Measurements from ENCODE around the gene TMEM121B. TPM values are rescaled to one million over a fixed set of nuclear protein-coding genes. Genes with fewer than 3 reads are reported as not detected.
A peak's percentile ranks its signal among the peaks of the same experiment; 100 is the strongest.

TMEM121B gene
- total RNA-seq, 5 donors from 2014 or later (not counting 1 experiment from before 2014, with no cell fraction given): 0.13 to 0.19 (median 0.15) TPM; not detected in 2

- ChIA-PET POLR2A (no interaction called here), CTCF (interaction anchor here in 1 of 2 donors (0.5 kb wide), 1 partner anchor 76 kb away, joined by 6 read pairs; no protein-coding TSS in a partner anchor)
- peak overlapping the region; percentile 34 for H3K27ac ChIP-seq (ENCODE audit: low read length)
- Mint-ChIP-seq H3K9me3 (no peaks in the 10 kb centered on the region), H3K4me1 (peaks cover 49 to 55% (median 49%) of the 10 kb centered on the region in 3 donors), H3K27me3 (no peaks in the 10 kb centered on the region), H3K4me3 (peak overlapping the region; percentile 93 to 96 (median 93)), H3K27ac (peak overlapping the region; percentile 98), H3K36me3 (no peaks in the 10 kb centered on the region)
- H3K9me3 ChIP-seq: no peaks in the 10 kb centered on the region
- peaks cover 30 to 56% of the 10 kb centered on the region in 2 experiments for H3K4me1 ChIP-seq (ENCODE audit: control insufficient read depth in 1 of 2, extremely low read depth in 1 of 2, insufficient read depth in 2 of 2, low read length in 2 of 2)
- WGBS (ENCODE audit: insufficient coverage): under 1% methylated on average over 80 of the region's 92 CpGs
- peak overlapping the region; percentile 82 to 85 for H3K4me3 ChIP-seq (ENCODE audit: control insufficient read depth in 1 of 2, extremely low read depth in 1 of 2, low read length in 1 of 2)
- DNase-seq: peak in 13 of 35 experiments; percentile 10 to 49 (median 26)
- ATAC-seq (replicated peaks in 1 of 4): peak; percentile 5 to 21 (median 16)
- H3K36me3 ChIP-seq (ENCODE audit: control insufficient read depth in 2 of 2, extremely low read depth in 1 of 2, insufficient read depth in 1 of 2, low read length in 1 of 2): no peaks in the 10 kb centered on the region
- no peaks in the 10 kb centered on the region for H3K27me3 ChIP-seq (replicated peaks in 1 of 2; ENCODE audit: control insufficient read depth in 2 of 2, extremely low read depth in 1 of 2, insufficient read depth in 2 of 2, low read length in 1 of 2)
Measured at GRCh38 chr22:17085277-17086181, 35.6 kb downstream of the TMEM121B start.

DNA sequence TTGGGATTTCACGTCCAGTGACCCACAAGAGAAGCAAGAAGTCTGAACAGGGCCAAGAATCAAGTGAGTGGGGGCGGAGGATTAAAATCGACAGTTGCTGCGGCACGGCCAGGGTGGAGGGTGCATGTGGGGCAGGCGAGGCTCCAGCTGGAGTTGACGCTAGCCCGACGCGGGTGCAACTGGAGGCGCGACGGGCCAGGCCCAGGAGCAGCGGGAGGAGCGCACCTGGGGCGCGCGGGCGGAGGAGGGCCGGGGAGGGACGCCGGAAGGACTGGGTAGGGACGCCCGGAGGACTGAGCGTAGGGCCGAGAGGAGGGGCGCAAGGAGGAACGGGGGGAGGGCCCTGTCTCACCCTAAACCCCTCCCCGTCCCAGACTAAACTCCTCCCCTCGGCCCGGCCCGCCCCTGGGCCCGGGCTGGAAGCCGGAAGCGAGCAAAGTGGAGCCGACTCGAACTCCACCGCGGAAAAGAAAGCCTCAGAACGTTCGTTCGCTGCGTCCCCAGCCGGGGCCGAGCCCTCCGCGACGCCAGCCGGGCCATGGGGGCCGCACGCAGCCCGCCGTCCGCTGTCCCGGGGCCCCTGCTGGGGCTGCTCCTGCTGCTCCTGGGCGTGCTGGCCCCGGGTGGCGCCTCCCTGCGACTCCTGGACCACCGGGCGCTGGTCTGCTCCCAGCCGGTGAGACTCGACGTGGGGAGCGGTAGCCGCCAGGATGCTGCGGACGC is 36.4 kb downstream of the TMEM121B start, which contains the start of gene IL17RA:
Gene IL17RA (plus strand): TSS at position 447 of the 723 bp plus-strand sequence. CDS start 92 bp downstream, at position 539.
- Mint-ChIP-seq H3K27ac (peak within 1 kb of the TSS; percentile 98), H3K27me3 (no peaks in the 10 kb centered on the region), H3K4me3 (peak within 1 kb of the TSS; percentile 93 to 96 (median 93)), H3K9me3 (no peaks in the 10 kb centered on the region), H3K4me1 (peaks cover 41 to 49% (median 45%) of the 10 kb centered on the region in 3 donors), H3K36me3 (no peaks in the 10 kb centered on the region)
- WGBS (ENCODE audit: insufficient coverage): 1% methylated on average over 53 of the region's 68 CpGs
- peak; percentile 89 to 94 (median 90) for ATAC-seq (replicated peaks in 1 of 4)
- Histone ChIP-seq H3K27me3 (replicated peaks in 1 of 2; ENCODE audit: control insufficient read depth in 2 of 2, extremely low read depth in 1 of 2, insufficient read depth in 2 of 2, low read length in 1 of 2) (no peaks in the 10 kb centered on the region), H3K36me3 (ENCODE audit: control insufficient read depth in 2 of 2, extremely low read depth in 1 of 2, insufficient read depth in 1 of 2, low read length in 1 of 2) (no peaks in the 10 kb centered on the region), H3K27ac (ENCODE audit: low read length) (peak within 1 kb of the TSS; percentile 68), H3K4me3 (ENCODE audit: control insufficient read depth in 1 of 2, extremely low read depth in 1 of 2, low read length in 1 of 2) (peak within 1 kb of the TSS; percentile 82 to 85), H3K4me1 (ENCODE audit: control insufficient read depth in 1 of 2, extremely low read depth in 1 of 2, insufficient read depth in 2 of 2, low read length in 2 of 2) (peaks cover 24 to 51% of the 10 kb centered on the region in 2 experiments), H3K9me3 (no peaks in the 10 kb centered on the region)
- ChIA-PET CTCF (no interaction called here), POLR2A (no interaction called here)
- DNase-seq: peak; percentile 83 to 97 (median 91)

DNA sequence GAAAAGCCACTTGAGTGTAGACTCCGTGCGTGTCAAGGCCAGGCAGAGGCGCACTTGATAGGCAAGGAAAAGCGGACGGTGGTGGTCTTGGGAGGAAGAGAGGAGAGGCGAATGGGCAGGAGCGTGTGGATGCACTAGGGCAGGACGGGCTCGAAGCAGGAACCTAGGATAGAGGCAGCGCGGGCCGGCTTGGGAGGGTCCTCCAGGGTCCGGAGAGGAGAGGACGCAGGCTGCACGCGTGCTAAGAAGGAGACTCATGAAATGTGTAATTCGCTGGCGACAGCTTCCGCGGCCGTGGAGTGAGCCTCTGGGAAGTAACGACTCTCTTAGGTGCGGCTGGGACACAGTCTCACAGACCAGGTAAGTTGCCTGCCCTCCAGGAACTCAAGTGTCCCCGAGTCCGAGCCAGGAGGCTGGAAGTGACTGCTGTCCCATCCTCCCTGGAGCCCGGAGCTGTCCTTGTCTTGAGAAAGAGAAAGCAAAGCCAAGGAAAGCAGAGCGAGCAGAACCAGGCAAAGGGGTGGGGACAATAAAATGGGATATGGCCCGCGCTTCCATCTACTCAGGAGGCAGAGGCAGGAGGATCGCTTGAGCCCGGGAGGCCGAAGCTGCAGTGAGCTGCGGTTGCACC is 37.2 kb downstream of the TMEM121B start:
- no peak for DNase-seq
- no peak for ATAC-seq (replicated peaks in 1 of 4)
- Mint-ChIP-seq H3K9me3 (no peaks in the 10 kb centered on the region), H3K36me3 (no peaks in the 10 kb centered on the region), H3K4me3 (peak overlapping the region; percentile 93 to 96 (median 93)), H3K27me3 (no peaks in the 10 kb centered on the region), H3K4me1 (peaks cover 33 to 42% (median 37%) of the 10 kb centered on the region in 3 donors), H3K27ac (peak overlapping the region; percentile 86 to 92)
- Histone ChIP-seq H3K27ac (ENCODE audit: low read length) (peak overlapping the region; percentile 68), H3K9me3 (no peaks in the 10 kb centered on the region), H3K4me1 (ENCODE audit: control insufficient read depth in 1 of 2, extremely low read depth in 1 of 2, insufficient read depth in 2 of 2, low read length in 2 of 2) (peaks cover 16 to 44% of the 10 kb centered on the region in 2 experiments), H3K27me3 (replicated peaks in 1 of 2; ENCODE audit: control insufficient read depth in 2 of 2, extremely low read depth in 1 of 2, insufficient read depth in 2 of 2, low read length in 1 of 2) (no peaks in the 10 kb centered on the region), H3K4me3 (ENCODE audit: control insufficient read depth in 1 of 2, extremely low read depth in 1 of 2, low read length in 1 of 2) (peak overlapping the region in 1 of 2 donors; percentile 82), H3K36me3 (ENCODE audit: control insufficient read depth in 2 of 2, extremely low read depth in 1 of 2, insufficient read depth in 1 of 2, low read length in 1 of 2) (no peaks in the 10 kb centered on the region)
- 94% methylated on average over 21 of the region's 33 CpGs for WGBS (ENCODE audit: insufficient coverage)
- ChIA-PET POLR2A (no interaction called here), CTCF (no interaction called here)

DNA sequence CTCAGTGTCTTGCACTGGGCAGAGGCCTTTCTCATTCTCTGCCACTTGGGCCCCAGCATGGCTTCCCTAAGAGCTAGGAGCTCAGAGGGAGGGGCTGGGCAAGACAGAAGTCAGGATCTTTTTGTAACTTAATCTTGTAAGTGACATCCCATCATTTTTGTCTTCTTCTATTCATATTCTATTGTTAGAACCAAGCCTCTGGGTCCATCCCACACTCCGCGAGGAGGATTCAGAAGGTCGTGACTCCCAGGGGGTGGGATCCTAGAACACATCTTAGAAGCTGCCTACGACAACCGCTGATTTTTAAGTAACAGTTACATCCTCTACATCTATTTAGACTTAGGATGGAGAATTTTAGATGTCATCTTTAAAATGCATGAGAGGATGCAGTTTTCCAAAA is 37.9 kb downstream of the TMEM121B start:
- peak overlapping the region; percentile 93 to 96 (median 93) for H3K4me3 Mint-ChIP-seq
- H3K9me3 Mint-ChIP-seq: no peaks in the 10 kb centered on the region
- Histone ChIP-seq H3K4me1 (ENCODE audit: control insufficient read depth in 1 of 2, extremely low read depth in 1 of 2, insufficient read depth in 2 of 2, low read length in 2 of 2) (peaks cover 13 to 37% of the 10 kb centered on the region in 2 experiments), H3K27me3 (replicated peaks in 1 of 2; ENCODE audit: control insufficient read depth in 2 of 2, extremely low read depth in 1 of 2, insufficient read depth in 2 of 2, low read length in 1 of 2) (no peaks in the 10 kb centered on the region), H3K27ac (ENCODE audit: low read length) (no peak overlapping the region), H3K36me3 (ENCODE audit: control insufficient read depth in 2 of 2, extremely low read depth in 1 of 2, insufficient read depth in 1 of 2, low read length in 1 of 2) (no peaks in the 10 kb centered on the region), H3K9me3 (no peaks in the 10 kb centered on the region), H3K4me3 (ENCODE audit: control insufficient read depth in 1 of 2, extremely low read depth in 1 of 2, low read length in 1 of 2) (no peak overlapping the region)
- POLR2A ChIA-PET: no interaction called here
- peaks cover 30 to 37% (median 34%) of the 10 kb centered on the region in 3 donors for H3K4me1 Mint-ChIP-seq
- no CpG with 5 or more reads among the region's 5 CpGs for WGBS (ENCODE audit: insufficient coverage)
- DNase-seq (no peak), ATAC-seq (replicated peaks in 1 of 4) (no peak)
- CTCF ChIA-PET: interaction anchor here in 1 of 2 donors (0.6 kb wide), 1 partner anchor 78 kb away, joined by 4 read pairs; no protein-coding TSS in a partner anchor
- H3K36me3 Mint-ChIP-seq: no peaks in the 10 kb centered on the region
- H3K27ac Mint-ChIP-seq: peak overlapping the region in 1 of 2 donors; percentile 81
- no peaks in the 10 kb centered on the region for H3K27me3 Mint-ChIP-seq

DNA sequence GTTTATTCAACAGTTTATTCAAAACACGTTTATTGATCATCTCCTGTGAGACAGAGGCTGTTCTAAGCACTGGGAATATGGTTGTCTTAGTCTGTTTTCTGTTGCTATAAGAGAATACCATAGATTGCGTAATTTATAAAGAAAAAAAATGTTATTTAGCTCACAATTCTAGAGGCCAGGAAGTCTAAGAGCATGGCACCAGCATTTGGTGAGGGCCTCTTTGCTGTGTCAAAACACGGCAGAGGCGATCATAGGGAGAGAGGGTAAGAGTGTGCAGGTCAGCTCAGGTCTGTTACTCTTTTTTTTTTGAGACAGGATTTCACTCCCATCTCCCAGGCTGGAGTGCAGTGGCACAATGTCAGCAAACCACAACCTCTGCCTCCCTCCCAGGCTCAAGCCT is 41.6 kb downstream of the TMEM121B start:
- Mint-ChIP-seq H3K4me1 (peaks cover 7 to 26% (median 26%) of the 10 kb centered on the region in 3 donors), H3K27me3 (no peaks in the 10 kb centered on the region), H3K36me3 (no peaks in the 10 kb centered on the region), H3K27ac (no peak overlapping the region), H3K9me3 (no peaks in the 10 kb centered on the region), H3K4me3 (no peak overlapping the region)
- CTCF ChIA-PET: interaction anchor here (0.7 to 1.1 kb wide), 3 partner anchors 16 to 93 kb away, joined by 3 read pairs; no protein-coding TSS in a partner anchor
- no peaks in the 10 kb centered on the region for H3K36me3 ChIP-seq (ENCODE audit: control insufficient read depth in 2 of 2, extremely low read depth in 1 of 2, insufficient read depth in 1 of 2, low read length in 1 of 2)
- H3K27ac ChIP-seq (ENCODE audit: low read length): no peak overlapping the region
- DNase-seq: no peak
- H3K9me3 ChIP-seq: no peaks in the 10 kb centered on the region
- peaks cover 0 to 4% of the 10 kb centered on the region in 2 experiments for H3K27me3 ChIP-seq (replicated peaks in 1 of 2; ENCODE audit: control insufficient read depth in 2 of 2, extremely low read depth in 1 of 2, insufficient read depth in 2 of 2, low read length in 1 of 2)
- ATAC-seq (replicated peaks in 1 of 4): no peak
- H3K4me1 ChIP-seq (ENCODE audit: control insufficient read depth in 1 of 2, extremely low read depth in 1 of 2, insufficient read depth in 2 of 2, low read length in 2 of 2): peaks cover 5 to 18% of the 10 kb centered on the region in 2 experiments
- WGBS (ENCODE audit: insufficient coverage): no CpG with 5 or more reads among the region's 4 CpGs
- H3K4me3 ChIP-seq (ENCODE audit: control insufficient read depth in 1 of 2, extremely low read depth in 1 of 2, low read length in 1 of 2): no peak overlapping the region
- POLR2A ChIA-PET: no interaction called here

Measured in T-cell (primary cell).